Astrocyte of the spinal cord (primary cell): Measurements from ENCODE around the gene ATRIP.
"Not testable (repeated sequence)": the region's sequence is repeated elsewhere in the genome, so short reads cannot be mapped to it uniquely, and the experiment has no call there.

Experiments
- DNase-seq: peaks from one replicate; pipeline ENCODE4 v3.0.0; 2011; ENCODE audit warnings: low read depth, low spot score
- H3K4me3 ChIP-seq: 2 replicates; pipeline ENCODE4 v1.5.1; 2011; ENCODE audit warnings: low read depth, mild to moderate bottlenecking, low read length, moderate library complexity
- CTCF ChIP-seq: IDR thresholded peaks from 2 replicates; pipeline ENCODE4 v1.5.1; 2012; ENCODE audit warnings: low read depth, mild to moderate bottlenecking, low read length, inconsistent platforms
- in situ Hi-C: cut with HindIII; loops from 2 replicates; pipeline ENCODE4 v1.10.0; 2017; ENCODE audit warnings: low sequenced_read_pairs

ATRIP gene

GRCh38 chr3:48446425-48447193, at the start of gene ATRIP:
Gene ATRIP, plus strand, starts transcription at chr3:48446737. Its CDS starts 109 bp downstream, at chr3:48446846.
- DNase-seq: peak; percentile 89
- in situ Hi-C loops: no loop called here
- peak within 1 kb of the TSS; percentile 75 for H3K4me3 ChIP-seq
- no peak for TF ChIP-seq CTCF

- no peak for TF ChIP-seq CTCF
- no peak for DNase-seq
- in situ Hi-C loops: no loop called here
- no peak overlapping the region for H3K4me3 ChIP-seq
Measured at GRCh38 chr3:48397767-48398681, 48.5 kb upstream of the ATRIP start.

GRCh38 chr3:48398701-48399386, 47.7 kb upstream of the ATRIP start:
- H3K4me3 ChIP-seq: no peak overlapping the region
- no peak for TF ChIP-seq CTCF
- DNase-seq: no peak
- in situ Hi-C loops: no loop called here

GRCh38 chr3:48399387-48400172, 47.0 kb upstream of the ATRIP start:
- TF ChIP-seq CTCF: no peak
- in situ Hi-C loops: no loop called here
- no peak for DNase-seq

GRCh38 chr3:48400824-48401433, 45.6 kb upstream of the ATRIP start:
- in situ Hi-C loops: no loop called here
- TF ChIP-seq CTCF: peak; percentile 58
- DNase-seq: peak; percentile 35
- H3K4me3 ChIP-seq: no peak overlapping the region

More at GRCh38 chr3:48399387-48400172, 47.0 kb upstream of the ATRIP start:
- H3K4me3 ChIP-seq: no peak overlapping the region

- in situ Hi-C loops: not testable (repeated sequence)
Measured at GRCh38 chr3:48401434-48401901, 45.1 kb upstream of the ATRIP start.

More at GRCh38 chr3:48401434-48401901, 45.1 kb upstream of the ATRIP start:
- not testable (repeated sequence) for DNase-seq, H3K4me3 ChIP-seq
